ENCODE measurements around the gene STK17B. TPM values are rescaled to one million over a fixed set of nuclear protein-coding genes. Genes with fewer than 3 reads are reported as not detected.

Gene STK17B
- total RNA-seq, 2 experiments from 2014 or later = 95.0 to 148 TPM

DNA sequence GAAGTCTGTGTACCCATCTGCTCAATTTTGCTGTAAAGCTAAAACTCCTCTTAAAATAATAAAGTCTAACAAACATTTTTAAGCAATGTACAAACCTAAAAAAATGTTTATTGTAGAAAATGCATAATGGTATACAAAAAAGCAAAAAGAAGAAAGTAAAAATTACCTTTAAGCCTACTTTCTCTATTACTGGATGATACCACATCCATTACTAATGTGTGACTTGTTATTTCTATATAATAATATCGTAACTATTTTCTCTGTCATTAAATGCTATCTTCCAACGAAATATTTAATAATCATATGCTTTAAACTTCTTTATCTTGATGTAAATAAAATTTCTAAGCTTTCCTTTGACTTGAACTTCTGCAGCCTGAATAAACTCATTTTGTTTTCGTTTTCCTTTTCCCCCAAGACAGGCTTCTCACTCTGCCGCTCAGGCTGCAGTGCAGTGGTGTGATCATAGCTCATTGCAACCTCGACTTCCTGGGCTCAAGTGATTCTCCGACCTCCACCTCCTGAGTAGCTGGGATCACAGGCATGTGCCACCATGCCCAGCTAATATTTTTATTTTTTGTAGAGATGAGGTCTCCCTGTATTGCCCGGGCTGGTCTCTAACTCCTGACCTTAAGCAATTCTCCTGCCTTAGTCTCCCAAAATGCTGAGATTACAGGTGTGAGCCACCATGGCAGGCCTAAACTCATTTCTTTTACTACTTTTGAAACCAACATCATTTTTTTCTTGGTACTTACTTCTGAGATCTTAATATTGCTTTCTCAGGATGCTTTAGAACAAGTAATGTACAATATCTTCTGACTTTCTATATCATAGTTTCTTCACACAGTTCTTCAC lies 84.6 kb downstream of the STK17B start:
- Histone ChIP-seq H3K27ac (ENCODE audit: low read depth, low read length, poor library complexity, severe bottlenecking) (no peak overlapping the region), H2AFZ (ENCODE audit: low read length) (peak overlapping the region; percentile 48; the same call in 1 of the 2 replicates), H3K79me2 (ENCODE audit: insufficient read depth, low read depth, low read length) (no peaks in the 10 kb centered on the region), H3K4me2 (ENCODE audit: low read length) (no peak overlapping the region), H3K4me1 (ENCODE audit: insufficient read depth, low read length, poor library complexity, severe bottlenecking) (no peaks in the 10 kb centered on the region), H3K36me3 (ENCODE audit: insufficient read depth, low read length) (no peaks in the 10 kb centered on the region), H3K9me2 (ENCODE audit: insufficient read depth, low read length) (no peaks in the 10 kb centered on the region), H3K9me3 (ENCODE audit: low read length) (no peaks in the 10 kb centered on the region), H3K4me3 (ENCODE audit: low read depth, low read length, poor library complexity, severe bottlenecking) (no peak overlapping the region), H4K20me1 (ENCODE audit: insufficient read depth, low read length) (no peaks in the 10 kb centered on the region)
- no peak for TF ChIP-seq EZH2phosphoT487 (IDR thresholded peaks at IDR 0.05; ENCODE audit: borderline replicate concordance, low read depth, low read length)
- TF ChIP-seq, protein P1, sequence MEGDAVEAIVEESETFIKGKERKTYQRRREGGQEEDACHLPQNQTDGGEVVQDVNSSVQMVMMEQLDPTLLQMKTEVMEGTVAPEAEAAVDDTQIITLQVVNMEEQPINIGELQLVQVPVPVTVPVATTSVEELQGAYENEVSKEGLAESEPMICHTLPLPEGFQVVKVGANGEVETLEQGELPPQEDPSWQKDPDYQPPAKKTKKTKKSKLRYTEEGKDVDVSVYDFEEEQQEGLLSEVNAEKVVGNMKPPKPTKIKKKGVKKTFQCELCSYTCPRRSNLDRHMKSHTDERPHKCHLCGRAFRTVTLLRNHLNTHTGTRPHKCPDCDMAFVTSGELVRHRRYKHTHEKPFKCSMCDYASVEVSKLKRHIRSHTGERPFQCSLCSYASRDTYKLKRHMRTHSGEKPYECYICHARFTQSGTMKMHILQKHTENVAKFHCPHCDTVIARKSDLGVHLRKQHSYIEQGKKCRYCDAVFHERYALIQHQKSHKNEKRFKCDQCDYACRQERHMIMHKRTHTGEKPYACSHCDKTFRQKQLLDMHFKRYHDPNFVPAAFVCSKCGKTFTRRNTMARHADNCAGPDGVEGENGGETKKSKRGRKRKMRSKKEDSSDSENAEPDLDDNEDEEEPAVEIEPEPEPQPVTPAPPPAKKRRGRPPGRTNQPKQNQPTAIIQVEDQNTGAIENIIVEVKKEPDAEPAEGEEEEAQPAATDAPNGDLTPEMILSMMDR (conservative IDR thresholded peaks at IDR 0.05; ENCODE audit: low read length) = no peak
- ChIA-PET CTCF (ENCODE audit: unreplicated experiment) (no interaction called here), POLR2A (interaction anchor here (0.6 to 1.2 kb wide), 3 partner anchors 14 to 301 kb away, joined by 3 to 5 read pairs (median 5); no protein-coding TSS in a partner anchor)
- intact Hi-C loops (cut with micrococcal nuclease; ENCODE audit: unreplicated experiment) = no loop called here
- BruUV-seq (replicated peaks) = no TSS peak
- no peak for DNase-seq (ENCODE audit: low spot score)

GRCh38 chr2:196083601-196084000 lies 87.8 kb downstream of the STK17B start:
- BruUV-seq (replicated peaks) = no TSS peak
- Histone ChIP-seq H3K27ac (ENCODE audit: low read depth, low read length, poor library complexity, severe bottlenecking) (no peak overlapping the region), H3K36me3 (ENCODE audit: insufficient read depth, low read length) (no peaks in the 10 kb centered on the region), H3K9me2 (ENCODE audit: insufficient read depth, low read length) (no peaks in the 10 kb centered on the region), H3K4me2 (ENCODE audit: low read length) (no peak overlapping the region), H3K4me1 (ENCODE audit: insufficient read depth, low read length, poor library complexity, severe bottlenecking) (no peaks in the 10 kb centered on the region), H3K4me3 (ENCODE audit: low read depth, low read length, poor library complexity, severe bottlenecking) (no peak overlapping the region), H4K20me1 (ENCODE audit: insufficient read depth, low read length) (no peaks in the 10 kb centered on the region), H2AFZ (ENCODE audit: low read length) (no peak overlapping the region), H3K9me3 (ENCODE audit: low read length) (no peaks in the 10 kb centered on the region), H3K79me2 (ENCODE audit: insufficient read depth, low read depth, low read length) (no peaks in the 10 kb centered on the region)
- CTCF ChIA-PET (ENCODE audit: unreplicated experiment) = no interaction called here
- TF ChIP-seq EZH2phosphoT487 (IDR thresholded peaks at IDR 0.05; ENCODE audit: borderline replicate concordance, low read depth, low read length) = no peak
- TF ChIP-seq, protein P1 (conservative IDR thresholded peaks at IDR 0.05; ENCODE audit: low read length) = no peak
- POLR2A ChIA-PET = no interaction called here
- no peak for DNase-seq (ENCODE audit: low spot score)
- intact Hi-C loops (cut with micrococcal nuclease; ENCODE audit: unreplicated experiment) = no loop called here

Other genes starting within 250 kb of the STK17B start
- not detected in 2 replicates for gene DNAH7, start 102.7 kb downstream of the STK17B start, total RNA-seq (2014; rRNA removed; shearing (Covaris generic))
- not detected in 2 replicates for gene DNAH7, start 102.7 kb downstream of the STK17B start, total RNA-seq (2022)

All from OCI-LY7 (cell line).